Right lobe of liver (tissue), 6 donors: ENCODE data around the gene TBCB. TPM values are rescaled to one million over a fixed set of nuclear protein-coding genes. Genes with fewer than 3 reads are reported as not detected.
A peak's percentile ranks its signal among the peaks of the same experiment; 100 is the strongest.

ENCODE experiments used
- ATAC-seq, 4 donors: fragments of 200-7000 bp; cut with Tn5 transposase; one replicate each; pipeline ENCODE4 v1.9.1; 2020; ENCODE audit warnings: mild to moderate bottlenecking in 4 of 4, moderate library complexity in 4 of 4
- DNase-seq, 3 donors: peaks; one replicate each; pipeline ENCODE4 v3.0.0-alpha.2; 2020
- H3K27ac ChIP-seq, 3 donors: fragments of 200-600 bp; one replicate each; pipeline ENCODE4 v1.8.0; 2022
- H3K27me3 ChIP-seq, 2 donors: fragments of 200-600 bp; one replicate each; pipeline ENCODE4 v1.8.0; 2022
- H3K36me3 ChIP-seq, 4 donors: fragments of 200-600 bp; sonication (generic) in 1 of 4; one replicate each; pipeline versions ENCODE4 v1.5.1 to v1.8.0; 2017 to 2022; ENCODE audit warnings: control low read depth in 1 of 4
- H3K4me1 ChIP-seq, 4 donors: fragments of 200-600 bp; sonication (generic) in 1 of 4; one replicate each; pipeline versions ENCODE4 v1.5.1 to v1.8.0; 2017 to 2022; ENCODE audit warnings: control low read depth in 1 of 4
- H3K4me3 ChIP-seq, 3 donors: fragments of 200-600 bp; one replicate each; pipeline ENCODE4 v1.8.0; 2022
- H3K9me3 ChIP-seq, 4 donors: fragments of 200-600 bp; sonication (generic) in 1 of 4; one replicate each; pipeline versions ENCODE4 v1.5.1 to v1.8.0; 2017 to 2022; ENCODE audit warnings: control low read depth in 1 of 4
- POLR2A ChIP-seq: fragments of 450-650 bp; IDR thresholded peaks from one replicate; pipeline ENCODE4 v1.6.1; 2017; ENCODE audit warnings: antibody characterized with exemption, mild to moderate bottlenecking
- WGBS: methylation state at CpG from one replicate; pipeline ENCODE4 v1.1.6; 2018; ENCODE audit warnings: low coverage, low lambda C conversion rate; ENCODE audit not compliant: insufficient coverage; ENCODE audit errors: missing lambda C conversion rate; 5-methylcytosine and 5-hydroxymethylcytosine counted together
- intact Hi-C, 2 donors: fragments of 100-400 bp; cut with DNase I; formaldehyde crosslinking; loops; one replicate each; pipeline versions ENCODE4 v1.11.2 to v1.14.1; 2022
- total RNA-seq, 6 experiments: library from RNA; depleted of rRNA in 2 of 6; stranded (reverse); fragments of >200 nt in 2 of 6; fragmentation: NEBNext Ultra II Directional in 3 of 6; extraction: Animal tissue kit (Norgen Biotek cat#: 25700) in 3 of 6; gene quantifications; one replicate each; pipeline versions ENCODE4 v1.1.0 to v1.2.4, GENCODE V29; 2016 to 2023
- TF ChIP-seq, protein P1 (sequence below), 4 donors: fragments of 200-600 bp in 3 of 4; fragments of 450-650 bp in 1 of 4; IDR thresholded peaks; one replicate each; pipeline versions ENCODE4 v1.5.1 to v1.8.0; 2016 to 2022; ENCODE audit warnings: antibody characterized with exemption in 4 of 4, mild to moderate bottlenecking in 2 of 4
- donor health status: DM: no; HTN: yes; CAD: no.
- donor health status: DM: no; HTN: no; CAD: no.
- donor health status: DM: no; HTN: no; CAD: no.
- donor health status: DM: no; HTN: yes; CAD: no.
- donor health status: DM: no; HTN: yes; CAD: no.

Gene TBCB
- total RNA-seq, 6 experiments from 2014 or later, result 27.8 to 64.7 (median 36.4) TPM

DNA sequence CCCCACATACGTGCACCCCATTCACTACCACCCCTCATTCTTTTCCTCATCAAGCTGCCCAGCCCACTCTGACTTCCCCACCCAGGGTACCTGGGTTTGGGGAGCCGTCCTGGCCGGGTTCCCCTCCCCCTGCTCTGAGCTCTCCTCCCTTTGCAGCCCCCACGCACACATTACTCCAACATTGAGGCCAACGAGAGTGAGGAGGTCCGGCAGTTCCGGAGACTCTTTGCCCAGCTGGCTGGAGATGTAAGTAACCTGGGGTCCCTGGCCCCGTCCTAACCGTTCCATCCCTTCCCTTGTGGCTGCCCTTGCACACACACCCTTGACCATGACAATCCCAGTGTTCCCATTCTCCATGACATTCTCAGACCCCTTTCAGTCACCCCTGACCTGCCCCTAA, 27.2 kb downstream of the TBCB start:
- intact Hi-C loops, result no loop called here
- TF ChIP-seq POLR2A, result no peak
- TF ChIP-seq, protein P1, sequence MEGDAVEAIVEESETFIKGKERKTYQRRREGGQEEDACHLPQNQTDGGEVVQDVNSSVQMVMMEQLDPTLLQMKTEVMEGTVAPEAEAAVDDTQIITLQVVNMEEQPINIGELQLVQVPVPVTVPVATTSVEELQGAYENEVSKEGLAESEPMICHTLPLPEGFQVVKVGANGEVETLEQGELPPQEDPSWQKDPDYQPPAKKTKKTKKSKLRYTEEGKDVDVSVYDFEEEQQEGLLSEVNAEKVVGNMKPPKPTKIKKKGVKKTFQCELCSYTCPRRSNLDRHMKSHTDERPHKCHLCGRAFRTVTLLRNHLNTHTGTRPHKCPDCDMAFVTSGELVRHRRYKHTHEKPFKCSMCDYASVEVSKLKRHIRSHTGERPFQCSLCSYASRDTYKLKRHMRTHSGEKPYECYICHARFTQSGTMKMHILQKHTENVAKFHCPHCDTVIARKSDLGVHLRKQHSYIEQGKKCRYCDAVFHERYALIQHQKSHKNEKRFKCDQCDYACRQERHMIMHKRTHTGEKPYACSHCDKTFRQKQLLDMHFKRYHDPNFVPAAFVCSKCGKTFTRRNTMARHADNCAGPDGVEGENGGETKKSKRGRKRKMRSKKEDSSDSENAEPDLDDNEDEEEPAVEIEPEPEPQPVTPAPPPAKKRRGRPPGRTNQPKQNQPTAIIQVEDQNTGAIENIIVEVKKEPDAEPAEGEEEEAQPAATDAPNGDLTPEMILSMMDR (IDR thresholded peaks at IDR 0.05), result no peak
- no peak overlapping the region for H3K4me3 ChIP-seq
- 93% methylated on average over 3 of the region's 9 CpGs for WGBS
- H3K9me3 ChIP-seq, result no peaks in the 10 kb centered on the region
- H3K4me1 ChIP-seq, result peaks cover 0 to 12% (median 0%) of the 10 kb centered on the region in 4 donors
- DNase-seq, result no peak
- no peak overlapping the region for H3K27ac ChIP-seq
- H3K27me3 ChIP-seq, result no peaks in the 10 kb centered on the region
- peaks cover 0 to 50% (median 31%) of the 10 kb centered on the region in 4 donors for H3K36me3 ChIP-seq
- ATAC-seq, result no peak

DNA sequence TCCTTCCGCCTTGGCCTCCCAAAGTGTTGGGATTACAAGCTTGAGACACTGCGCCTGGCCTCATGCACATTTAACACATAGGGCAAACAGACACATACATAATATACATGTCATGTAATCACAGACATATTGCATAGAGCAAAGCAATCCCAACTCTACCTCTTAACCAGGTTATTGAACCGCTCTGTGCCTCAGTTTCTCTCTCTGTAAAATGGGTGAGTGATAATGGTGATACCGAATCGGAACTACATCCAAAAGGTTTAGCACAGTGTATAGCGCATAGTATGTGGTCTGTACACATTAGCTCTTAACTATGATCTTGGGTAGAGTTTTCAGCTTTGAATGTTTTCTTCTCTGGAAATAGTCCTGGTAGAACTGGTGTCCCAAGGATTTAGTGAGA, 29.4 kb downstream of the TBCB start:
- intact Hi-C loops, result no loop called here
- H3K4me3 ChIP-seq, result no peak overlapping the region
- peaks cover 0 to 69% (median 41%) of the 10 kb centered on the region in 4 donors for H3K36me3 ChIP-seq
- no peak for DNase-seq
- TF ChIP-seq, protein P1 (IDR thresholded peaks at IDR 0.05), result no peak
- no peak for TF ChIP-seq POLR2A
- ATAC-seq, result no peak
- 100% methylated on average over 6 of the region's 6 CpGs for WGBS
- peaks cover 0 to 6% (median 0%) of the 10 kb centered on the region in 4 donors for H3K4me1 ChIP-seq
- H3K27ac ChIP-seq, result no peak overlapping the region
- H3K9me3 ChIP-seq, result no peaks in the 10 kb centered on the region
- H3K27me3 ChIP-seq, result no peaks in the 10 kb centered on the region

DNA sequence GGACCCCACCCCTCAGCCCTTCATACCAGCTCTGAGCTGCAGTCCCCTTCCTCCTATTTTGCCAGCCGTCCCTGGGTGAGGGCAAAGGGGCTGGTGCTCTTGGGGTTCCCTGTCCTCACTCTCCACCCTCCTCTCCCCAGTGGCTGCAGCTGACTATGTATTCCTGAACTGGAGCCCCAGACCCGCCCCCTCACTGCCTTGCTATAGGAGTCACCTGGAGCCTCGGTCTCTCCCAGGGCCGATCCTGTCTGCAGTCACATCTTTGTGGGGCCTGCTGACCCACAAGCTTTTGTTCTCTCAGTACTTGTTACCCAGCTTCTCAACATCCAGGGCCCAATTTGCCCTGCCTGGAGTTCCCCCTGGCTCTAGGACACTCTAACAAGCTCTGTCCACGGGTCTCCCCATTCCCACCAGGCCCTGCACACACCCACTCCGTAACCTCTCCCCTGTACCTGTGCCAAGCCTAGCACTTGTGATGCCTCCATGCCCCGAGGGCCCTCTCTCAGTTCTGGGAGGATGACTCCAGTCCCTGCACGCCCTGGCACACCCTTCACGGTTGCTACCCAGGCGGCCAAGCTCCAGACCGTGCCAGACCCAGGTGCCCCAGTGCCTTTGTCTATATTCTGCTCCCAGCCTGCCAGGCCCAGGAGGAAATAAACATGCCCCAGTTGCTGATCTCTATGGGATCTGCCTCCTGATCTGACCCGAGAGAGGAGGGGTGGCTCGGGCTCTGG, 34.6 kb downstream of the TBCB start:
- whole genome bisulfite sequencing, result 95% methylated on average over 4 of the region's 13 CpGs
- no peak for DNase-seq
- no peaks in the 10 kb centered on the region for H3K4me1 ChIP-seq
- H3K27me3 ChIP-seq, result no peaks in the 10 kb centered on the region
- no peaks in the 10 kb centered on the region for H3K9me3 ChIP-seq
- H3K27ac ChIP-seq, result no peak overlapping the region
- intact Hi-C loops, result no loop called here
- H3K4me3 ChIP-seq, result no peak overlapping the region
- no peak for ATAC-seq
- H3K36me3 ChIP-seq, result peaks cover 0 to 53% (median 28%) of the 10 kb centered on the region in 4 donors
- TF ChIP-seq, protein P1 (IDR thresholded peaks at IDR 0.05), result no peak
- TF ChIP-seq POLR2A, result no peak

DNA sequence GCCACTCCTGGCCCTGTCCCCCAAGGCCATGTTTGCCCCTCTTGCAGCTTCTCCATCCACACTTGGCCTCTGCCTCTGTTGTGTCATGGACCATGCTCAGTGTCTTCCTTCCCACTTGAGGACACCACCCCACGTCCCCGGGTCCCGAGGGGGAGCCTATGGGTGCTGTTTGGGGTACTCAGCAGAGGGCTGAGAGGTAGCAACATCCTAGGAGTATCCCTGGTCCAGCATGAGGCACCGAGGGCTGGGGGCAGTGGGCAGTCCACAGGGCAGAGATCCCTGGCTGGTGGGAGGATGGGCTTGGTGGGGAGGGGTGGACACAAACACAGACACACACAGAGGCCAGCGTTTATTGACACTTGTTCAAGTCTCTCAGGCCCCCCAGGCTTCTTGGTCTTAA, 35.3 kb downstream of the TBCB start:
- 40% methylated on average over 2 of the region's 5 CpGs for WGBS
- H3K9me3 ChIP-seq, result no peaks in the 10 kb centered on the region
- intact Hi-C loops, result no loop called here
- ATAC-seq (peak in 1 of 4 donors; percentile 4), DNase-seq (no peak)
- H3K36me3 ChIP-seq, result peaks cover 0 to 46% (median 27%) of the 10 kb centered on the region in 4 donors
- H3K27me3 ChIP-seq, result no peaks in the 10 kb centered on the region
- H3K4me1 ChIP-seq, result no peaks in the 10 kb centered on the region
- no peak overlapping the region for H3K27ac ChIP-seq
- TF ChIP-seq, protein P1 (IDR thresholded peaks at IDR 0.05), result no peak
- no peak for TF ChIP-seq POLR2A
- H3K4me3 ChIP-seq, result no peak overlapping the region
